Mononuclear cell (primary cell): ENCODE results near the gene RHCG. TPM values are rescaled to one million over a fixed set of nuclear protein-coding genes. Genes with fewer than 3 reads are reported as not detected.

Experiments
- H3K27me3 ChIP-seq: 2 replicates; pipeline ENCODE4 v1.6.0; 2011; ENCODE audit warnings: low read length, control low read depth; ENCODE audit not compliant: insufficient read depth
- H3K4me1 ChIP-seq: 2 replicates; pipeline ENCODE4 v1.5.1; 2011; ENCODE audit warnings: mild to moderate bottlenecking, low read length, control low read depth; ENCODE audit not compliant: insufficient read depth
- H3K4me3 ChIP-seq: 2 replicates; pipeline ENCODE4 v1.5.1; 2011; ENCODE audit warnings: mild to moderate bottlenecking, low read length, moderate library complexity
- H3K9me3 ChIP-seq: 2 replicates; pipeline ENCODE4 v1.5.1; 2011; ENCODE audit warnings: low read depth, mild to moderate bottlenecking, control low read depth, low read length
- total RNA-seq: library from RNA; depleted of rRNA; stranded (reverse); fragments of >200 nt; gene quantifications from one replicate; pipeline ENCODE4 v1.2.3, GENCODE V29; 2012

RHCG gene
- not detected for total RNA-seq

GRCh38 chr15:89496155-89497098, at the start of gene RHCG:
TSS of gene RHCG (minus strand) at chr15:89496583. CDS start at chr15:89496544, 39 bp downstream.
- Histone ChIP-seq H3K9me3 (no peaks in the 10 kb centered on the region), H3K4me3 (no peak within 1 kb of the TSS), H3K27me3 (peaks cover 38% of the 10 kb centered on the region), H3K4me1 (peaks cover 7% of the 10 kb centered on the region)

- Histone ChIP-seq H3K4me3 (no peak overlapping the region), H3K9me3 (no peaks in the 10 kb centered on the region), H3K27me3 (peaks cover 4% of the 10 kb centered on the region), H3K4me1 (no peaks in the 10 kb centered on the region)
Observed at GRCh38 chr15:89543389-89543788, 47.0 kb upstream of the RHCG start.

- Histone ChIP-seq H3K27me3 (peaks cover 4% of the 10 kb centered on the region), H3K9me3 (no peaks in the 10 kb centered on the region), H3K4me1 (no peaks in the 10 kb centered on the region), H3K4me3 (no peak overlapping the region)
Observed at GRCh38 chr15:89542369-89542768, 46.0 kb upstream of the RHCG start.

- H3K9me3 ChIP-seq: no peaks in the 10 kb centered on the region
- peaks cover 4% of the 10 kb centered on the region for H3K27me3 ChIP-seq
- no peak overlapping the region for H3K4me3 ChIP-seq
- H3K4me1 ChIP-seq: no peaks in the 10 kb centered on the region
Observed at GRCh38 chr15:89539027-89539426, 42.6 kb upstream of the RHCG start.

GRCh38 chr15:89533861-89534544, 37.6 kb upstream of the RHCG start:
- no peaks in the 10 kb centered on the region for H3K27me3 ChIP-seq
- no peaks in the 10 kb centered on the region for H3K9me3 ChIP-seq

GRCh38 chr15:89531796-89532537, 35.6 kb upstream of the RHCG start:
- no peak overlapping the region for H3K4me3 ChIP-seq
- no peaks in the 10 kb centered on the region for H3K4me1 ChIP-seq
- no peaks in the 10 kb centered on the region for H3K9me3 ChIP-seq
- no peaks in the 10 kb centered on the region for H3K27me3 ChIP-seq

More at GRCh38 chr15:89533861-89534544, 37.6 kb upstream of the RHCG start:
- Histone ChIP-seq H3K4me3 (no peak overlapping the region), H3K4me1 (no peaks in the 10 kb centered on the region)

GRCh38 chr15:89530976-89531375, 34.6 kb upstream of the RHCG start:
- Histone ChIP-seq H3K4me3 (no peak overlapping the region), H3K9me3 (no peaks in the 10 kb centered on the region), H3K4me1 (no peaks in the 10 kb centered on the region), H3K27me3 (no peaks in the 10 kb centered on the region)

- H3K4me3 ChIP-seq: no peak overlapping the region
- H3K9me3 ChIP-seq: no peaks in the 10 kb centered on the region
- H3K27me3 ChIP-seq: no peaks in the 10 kb centered on the region
- H3K4me1 ChIP-seq: no peaks in the 10 kb centered on the region
Observed at GRCh38 chr15:89528757-89529352, 32.5 kb upstream of the RHCG start.

GRCh38 chr15:89526601-89527441, 30.4 kb upstream of the RHCG start:
- no peak overlapping the region for H3K4me3 ChIP-seq

GRCh38 chr15:89526181-89526580, 29.8 kb upstream of the RHCG start:
- Histone ChIP-seq H3K27me3 (no peaks in the 10 kb centered on the region), H3K4me3 (no peak overlapping the region), H3K4me1 (no peaks in the 10 kb centered on the region), H3K9me3 (no peaks in the 10 kb centered on the region)

More at GRCh38 chr15:89526601-89527441, 30.4 kb upstream of the RHCG start:
- H3K9me3 ChIP-seq: no peaks in the 10 kb centered on the region
- H3K4me1 ChIP-seq: no peaks in the 10 kb centered on the region
- no peaks in the 10 kb centered on the region for H3K27me3 ChIP-seq

GRCh38 chr15:89524184-89524583, 27.8 kb upstream of the RHCG start:
- no peaks in the 10 kb centered on the region for H3K4me1 ChIP-seq
- H3K9me3 ChIP-seq: no peaks in the 10 kb centered on the region
- no peaks in the 10 kb centered on the region for H3K27me3 ChIP-seq
- H3K4me3 ChIP-seq: no peak overlapping the region

GRCh38 chr15:89523101-89523500, 26.7 kb upstream of the RHCG start:
- no peak overlapping the region for H3K4me3 ChIP-seq
- H3K27me3 ChIP-seq: no peaks in the 10 kb centered on the region
- H3K9me3 ChIP-seq: no peaks in the 10 kb centered on the region
- H3K4me1 ChIP-seq: no peaks in the 10 kb centered on the region

GRCh38 chr15:89521605-89522004, 25.2 kb upstream of the RHCG start:
- H3K4me3 ChIP-seq: no peak overlapping the region
- no peaks in the 10 kb centered on the region for H3K4me1 ChIP-seq
- no peaks in the 10 kb centered on the region for H3K9me3 ChIP-seq
- peaks cover 4% of the 10 kb centered on the region for H3K27me3 ChIP-seq

GRCh38 chr15:89515477-89515876, 19.1 kb upstream of the RHCG start:
- Histone ChIP-seq H3K9me3 (no peaks in the 10 kb centered on the region), H3K27me3 (peaks cover 12% of the 10 kb centered on the region), H3K4me1 (no peaks in the 10 kb centered on the region)

More at GRCh38 chr15:89515477-89515876, 19.1 kb upstream of the RHCG start:
- H3K4me3 ChIP-seq: no peak overlapping the region
